Neural crest cell (in vitro differentiated cells): ENCODE data around the gene SDC3. TPM values are rescaled to one million over a fixed set of nuclear protein-coding genes. Genes with fewer than 3 reads are reported as not detected.

Experiments used
- DNase-seq: peaks from one replicate; pipeline ENCODE4 v3.0.0; 2021; ENCODE audit warnings: low read depth, mixed read lengths, low spot score
- H3K27ac Mint-ChIP-seq: one replicate; pipeline ENCODE4 v1.8.0; 2021; ENCODE audit warnings: mild to moderate bottlenecking, mixed read lengths; ENCODE audit not compliant: unreplicated experiment
- H3K27me3 Mint-ChIP-seq: 2 replicates; pipeline ENCODE4 v1.8.0; 2021; ENCODE audit warnings: low read depth, mild to moderate bottlenecking, mixed read lengths
- H3K36me3 Mint-ChIP-seq: 2 replicates; pipeline ENCODE4 v1.8.0; 2021; ENCODE audit warnings: low read depth, mild to moderate bottlenecking, mixed read lengths
- H3K4me1 Mint-ChIP-seq: 2 replicates; pipeline ENCODE4 v1.8.0; 2021; ENCODE audit warnings: mixed read lengths
- H3K4me3 Mint-ChIP-seq: one replicate; pipeline ENCODE4 v1.8.0; 2021; ENCODE audit warnings: mild to moderate bottlenecking, mixed read lengths
- H3K9me3 Mint-ChIP-seq: 2 replicates; pipeline ENCODE4 v1.8.0; 2021; ENCODE audit warnings: mixed read lengths
- total RNA-seq: library from RNA; stranded (reverse); gene quantifications from 2 replicates; pipeline ENCODE4 v1.2.1, GENCODE V29; 2021
- TF ChIP-seq, protein P1 (sequence below): fragments of 200-600 bp; sonication (generic); conservative IDR thresholded peaks from 2 replicates; pipeline ENCODE4 v1.5.0; 2021; ENCODE audit warnings: antibody characterized with exemption, mild to moderate bottlenecking

Gene SDC3
- total RNA-seq, 1 donor from 2014 or later = 129 TPM

DNA sequence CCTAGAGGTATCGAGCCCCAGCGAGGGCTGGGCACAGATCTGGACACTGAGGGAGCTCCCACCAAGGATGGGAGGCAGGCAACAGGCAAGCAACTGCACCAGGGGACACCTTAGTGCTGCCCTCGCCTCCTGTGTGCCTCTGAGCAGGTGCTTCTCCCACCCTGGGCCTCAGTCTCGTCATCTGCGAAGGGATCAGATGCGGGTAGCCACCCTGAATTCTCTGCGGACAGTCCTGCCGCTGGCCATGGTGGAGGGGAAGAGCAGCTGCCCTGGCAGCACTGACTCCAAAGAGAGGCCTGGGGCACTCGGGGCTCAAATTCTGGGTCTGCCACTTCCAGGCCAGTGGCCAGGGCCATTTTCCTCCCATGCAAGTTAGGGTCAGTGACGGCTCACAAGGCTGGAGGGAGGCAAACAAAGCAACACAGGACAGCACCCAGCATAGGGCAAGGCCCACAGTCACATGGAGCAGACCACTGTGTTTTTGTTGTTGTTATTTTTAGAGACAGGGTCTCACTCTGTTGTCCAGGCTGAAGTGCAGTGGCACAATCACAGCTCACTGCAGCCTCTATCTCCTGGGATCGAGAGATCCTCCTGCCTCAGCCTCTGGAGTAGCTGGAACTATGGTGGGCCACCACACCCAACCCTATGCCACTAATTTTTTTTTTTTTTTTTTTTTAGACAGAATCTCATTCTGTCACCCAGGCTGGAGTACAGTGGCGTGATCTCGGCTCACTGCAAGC, 7.1 kb upstream of the SDC3 start:
- H3K36me3 Mint-ChIP-seq = no peaks in the 10 kb centered on the region
- DNase-seq = no peak
- H3K27me3 Mint-ChIP-seq = no peaks in the 10 kb centered on the region
- H3K4me3 Mint-ChIP-seq = no peak overlapping the region
- peaks cover 29% of the 10 kb centered on the region for H3K4me1 Mint-ChIP-seq
- H3K9me3 Mint-ChIP-seq = no peaks in the 10 kb centered on the region
- peak overlapping the region; percentile 67 for H3K27ac Mint-ChIP-seq
- TF ChIP-seq, protein P1, sequence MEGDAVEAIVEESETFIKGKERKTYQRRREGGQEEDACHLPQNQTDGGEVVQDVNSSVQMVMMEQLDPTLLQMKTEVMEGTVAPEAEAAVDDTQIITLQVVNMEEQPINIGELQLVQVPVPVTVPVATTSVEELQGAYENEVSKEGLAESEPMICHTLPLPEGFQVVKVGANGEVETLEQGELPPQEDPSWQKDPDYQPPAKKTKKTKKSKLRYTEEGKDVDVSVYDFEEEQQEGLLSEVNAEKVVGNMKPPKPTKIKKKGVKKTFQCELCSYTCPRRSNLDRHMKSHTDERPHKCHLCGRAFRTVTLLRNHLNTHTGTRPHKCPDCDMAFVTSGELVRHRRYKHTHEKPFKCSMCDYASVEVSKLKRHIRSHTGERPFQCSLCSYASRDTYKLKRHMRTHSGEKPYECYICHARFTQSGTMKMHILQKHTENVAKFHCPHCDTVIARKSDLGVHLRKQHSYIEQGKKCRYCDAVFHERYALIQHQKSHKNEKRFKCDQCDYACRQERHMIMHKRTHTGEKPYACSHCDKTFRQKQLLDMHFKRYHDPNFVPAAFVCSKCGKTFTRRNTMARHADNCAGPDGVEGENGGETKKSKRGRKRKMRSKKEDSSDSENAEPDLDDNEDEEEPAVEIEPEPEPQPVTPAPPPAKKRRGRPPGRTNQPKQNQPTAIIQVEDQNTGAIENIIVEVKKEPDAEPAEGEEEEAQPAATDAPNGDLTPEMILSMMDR = no peak

DNA sequence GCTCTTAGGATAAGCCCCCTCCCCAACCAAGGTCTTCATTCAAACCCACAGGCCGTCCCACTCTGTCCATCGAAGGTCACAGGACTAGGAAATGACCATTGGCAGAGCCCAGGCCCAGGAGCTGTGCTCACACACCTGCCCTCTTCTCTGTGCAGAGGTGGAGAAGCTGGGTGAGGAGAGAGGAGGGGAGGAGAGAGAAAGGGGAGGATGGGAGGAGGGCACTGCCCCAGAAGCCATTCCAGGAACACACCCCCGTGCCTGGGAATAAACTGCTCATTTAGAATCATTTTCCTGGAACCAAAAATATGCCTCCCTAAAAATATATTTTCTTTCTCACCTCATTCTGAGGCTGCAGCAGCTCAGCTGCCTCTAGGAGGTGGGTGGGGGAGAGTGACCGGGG, 6.4 kb upstream of the SDC3 start:
- DNase-seq = no peak
- no peaks in the 10 kb centered on the region for H3K36me3 Mint-ChIP-seq
- H3K27me3 Mint-ChIP-seq = no peaks in the 10 kb centered on the region
- no peaks in the 10 kb centered on the region for H3K9me3 Mint-ChIP-seq
- TF ChIP-seq, protein P1 = no peak
- peaks cover 34% of the 10 kb centered on the region for H3K4me1 Mint-ChIP-seq
- no peak overlapping the region for H3K27ac Mint-ChIP-seq
- no peak overlapping the region for H3K4me3 Mint-ChIP-seq

DNA sequence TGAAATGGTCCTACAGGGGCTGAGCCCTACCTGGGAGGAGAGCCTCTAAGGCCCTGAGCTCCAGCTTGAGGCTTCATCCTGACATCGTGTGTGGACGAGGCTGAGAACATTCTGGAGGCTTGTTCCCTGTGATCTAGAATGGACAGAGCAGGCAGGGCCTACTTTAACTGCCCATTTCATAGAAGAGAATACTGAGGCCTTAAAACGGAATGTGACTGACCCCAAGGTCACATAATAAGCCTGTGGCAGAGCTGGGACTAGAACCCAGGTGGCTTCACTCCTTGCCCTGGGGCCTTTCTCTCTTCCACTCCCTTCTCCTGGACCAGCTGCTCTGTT, 6.0 kb upstream of the SDC3 start:
- Mint-ChIP-seq H3K27ac (no peak overlapping the region), H3K27me3 (no peaks in the 10 kb centered on the region), H3K36me3 (no peaks in the 10 kb centered on the region), H3K4me1 (peaks cover 38% of the 10 kb centered on the region), H3K9me3 (no peaks in the 10 kb centered on the region), H3K4me3 (no peak overlapping the region)
- TF ChIP-seq, protein P1 = no peak
- no peak for DNase-seq

DNA sequence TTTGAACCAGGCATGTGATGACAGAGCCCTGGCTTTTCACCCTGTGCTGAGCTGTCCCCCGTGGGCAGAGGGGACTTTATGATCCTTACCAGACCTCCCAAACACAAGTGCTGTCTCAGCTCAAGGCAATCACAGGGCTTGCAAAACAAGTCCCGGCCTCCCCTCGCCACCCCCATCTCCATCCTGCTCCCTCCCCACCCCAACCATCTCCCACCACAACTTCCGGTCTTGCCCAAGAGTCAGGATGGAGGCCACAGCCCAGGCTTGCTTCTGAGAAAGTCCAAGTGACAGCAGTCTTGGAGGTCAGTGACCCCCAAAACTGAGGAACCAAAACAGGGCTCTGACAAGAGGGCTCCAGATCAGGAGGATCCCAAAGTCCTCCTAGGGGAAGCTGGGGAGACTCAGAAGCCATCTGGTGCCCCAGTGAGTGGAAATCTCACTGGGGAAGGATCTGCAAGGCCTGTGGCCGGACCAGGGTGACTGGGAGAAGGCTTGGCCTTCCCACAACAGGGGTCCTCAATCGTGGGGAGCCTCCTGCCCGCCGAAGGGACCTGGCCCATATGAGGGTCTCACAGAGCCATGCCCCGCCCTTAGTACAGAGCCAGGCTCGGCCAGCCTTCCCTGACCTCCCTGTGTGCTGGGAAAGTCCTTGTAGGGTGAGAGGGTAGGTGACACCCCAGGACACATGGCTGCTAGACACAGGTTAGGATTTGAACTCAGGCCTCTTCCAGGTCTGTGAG, 4.5 kb upstream of the SDC3 start:
- no peaks in the 10 kb centered on the region for H3K9me3 Mint-ChIP-seq
- TF ChIP-seq, protein P1 = no peak
- H3K4me1 Mint-ChIP-seq = peaks cover 40% of the 10 kb centered on the region
- H3K27me3 Mint-ChIP-seq = no peaks in the 10 kb centered on the region
- H3K27ac Mint-ChIP-seq = peak overlapping the region; percentile 87
- no peaks in the 10 kb centered on the region for H3K36me3 Mint-ChIP-seq
- no peak for DNase-seq
- no peak overlapping the region for H3K4me3 Mint-ChIP-seq

DNA sequence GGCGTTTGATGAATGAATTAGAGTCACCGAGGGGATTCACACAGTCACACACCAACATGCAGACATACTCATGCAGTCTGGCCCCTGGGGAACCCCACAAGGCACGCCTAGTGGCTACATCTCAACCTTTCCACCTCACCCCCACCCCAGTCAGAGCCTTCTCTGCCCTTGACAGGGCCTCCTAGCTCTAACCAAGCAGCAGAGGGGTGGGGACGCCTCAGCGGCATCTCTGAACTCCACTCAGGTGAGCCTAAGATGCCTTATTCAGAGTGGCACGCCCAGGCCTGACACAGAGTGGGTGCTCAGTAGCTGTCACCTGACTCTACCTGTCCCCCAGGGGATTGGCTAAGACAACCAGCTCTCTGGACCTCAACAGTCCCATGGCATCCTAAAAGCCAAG, 3.7 kb upstream of the SDC3 start:
- H3K4me1 Mint-ChIP-seq = peaks cover 39% of the 10 kb centered on the region
- no peak overlapping the region for H3K27ac Mint-ChIP-seq
- no peaks in the 10 kb centered on the region for H3K36me3 Mint-ChIP-seq
- no peaks in the 10 kb centered on the region for H3K9me3 Mint-ChIP-seq
- H3K27me3 Mint-ChIP-seq = no peaks in the 10 kb centered on the region
- no peak for DNase-seq
- H3K4me3 Mint-ChIP-seq = no peak overlapping the region
- TF ChIP-seq, protein P1 = no peak
